ENCODE results near the gene CCNF.

Gene CCNF

GRCh38 chr16:2457946-2458345 is 28.7 kb downstream of the CCNF start:
- ChIA-PET POLR2A (no interaction called here), CTCF (interaction anchor here (0.9 to 1.0 kb wide), 3 partner anchors 10 to 118 kb away, joined by 3 to 4 read pairs (median 3); partner anchors contain the start of gene ABCA3)
- no peak overlapping the region for H3K4me3 ChIP-seq (ENCODE audit: low read depth, low read length)
- TF ChIP-seq CTCF (IDR thresholded peaks at IDR 0.05; ENCODE audit: insufficient read depth, low read length, missing control alignments) = no peak
- DNase-seq (ENCODE audit: low read depth, low spot score) = no peak

- peak overlapping the region; percentile 67 for H3K4me3 ChIP-seq (ENCODE audit: low read depth, low read length)
- TF ChIP-seq CTCF (IDR thresholded peaks at IDR 0.05; ENCODE audit: insufficient read depth, low read length, missing control alignments) = no peak
- ChIA-PET CTCF (interaction anchor here (0.9 to 1.3 kb wide), 3 partner anchors 9 to 43 kb away, joined by 3 to 4 read pairs (median 3); no protein-coding TSS in a partner anchor), POLR2A (interaction anchor here (0.6 to 1.6 kb wide), 6 partner anchors 10 to 23 kb away, joined by 3 to 5 read pairs (median 4); partner anchors contain the start of gene TBC1D24)
- no peak for DNase-seq (ENCODE audit: low read depth, low spot score)
Observed at GRCh38 chr16:2458887-2459646, 29.8 kb downstream of the CCNF start.

GRCh38 chr16:2459647-2460390 is 30.6 kb downstream of the CCNF start, which contains the start of gene TEDC2:
TEDC2 (plus strand) TSS chr16:2460109; CDS start chr16:2460145, 36 bp downstream.
- peak within 1 kb of the TSS; percentile 67 for H3K4me3 ChIP-seq (ENCODE audit: low read depth, low read length)
- TF ChIP-seq CTCF (IDR thresholded peaks at IDR 0.05; ENCODE audit: insufficient read depth, low read length, missing control alignments) = no peak
- peak; percentile 38 for DNase-seq (ENCODE audit: low read depth, low spot score)
- CTCF ChIA-PET = interaction anchor here (0.9 to 1.3 kb wide), 3 partner anchors 9 to 23 kb away, joined by 3 to 4 read pairs (median 3); no protein-coding TSS in a partner anchor
- POLR2A ChIA-PET = interaction anchor here (0.9 to 1.6 kb wide), 5 partner anchors 9 to 23 kb away, joined by 3 to 5 read pairs (median 4); partner anchors contain the start of gene TBC1D24

- POLR2A ChIA-PET = interaction anchor here (0.9 to 1.6 kb wide), 5 partner anchors 9 to 22 kb away, joined by 3 to 5 read pairs (median 4); partner anchors contain the start of gene TBC1D24
Observed at GRCh38 chr16:2460391-2460713, 31.1 kb downstream of the CCNF start.

GRCh38 chr16:2460916-2461315 is 31.7 kb downstream of the CCNF start:
- ChIA-PET CTCF (interaction anchor here (0.7 to 1.1 kb wide), 2 partner anchors 13 to 41 kb away, joined by 3 to 4 read pairs; no protein-coding TSS in a partner anchor), POLR2A (interaction anchor here (1.4 to 1.6 kb wide), 3 partner anchors 8 to 14 kb away, joined by 3 to 5 read pairs (median 5); partner anchors contain the start of gene TBC1D24)
- peak overlapping the region; percentile 67 for H3K4me3 ChIP-seq (ENCODE audit: low read depth, low read length)
- TF ChIP-seq CTCF (IDR thresholded peaks at IDR 0.05; ENCODE audit: insufficient read depth, low read length, missing control alignments) = no peak
- DNase-seq (ENCODE audit: low read depth, low spot score) = no peak

More at GRCh38 chr16:2460391-2460713, 31.1 kb downstream of the CCNF start:
- peak overlapping the region; percentile 67 for H3K4me3 ChIP-seq (ENCODE audit: low read depth, low read length)
- CTCF ChIA-PET = interaction anchor here (0.7 to 1.3 kb wide), 4 partner anchors 8 to 41 kb away, joined by 3 to 4 read pairs (median 4); no protein-coding TSS in a partner anchor
- no peak for DNase-seq (ENCODE audit: low read depth, low spot score)
- no peak for TF ChIP-seq CTCF (IDR thresholded peaks at IDR 0.05; ENCODE audit: insufficient read depth, low read length, missing control alignments)

Data from AG04449 (cell line).